ENCODE data around the gene NRARP. TPM values are rescaled to one million over a fixed set of nuclear protein-coding genes. Genes with fewer than 3 reads are reported as not detected.
A peak's percentile ranks its signal among the peaks of the same experiment; 100 is the strongest.
"Not testable (repeated sequence)": the region's sequence is repeated elsewhere in the genome, so short reads cannot be mapped to it uniquely, and the experiment has no call there.

Gene NRARP, protein sequence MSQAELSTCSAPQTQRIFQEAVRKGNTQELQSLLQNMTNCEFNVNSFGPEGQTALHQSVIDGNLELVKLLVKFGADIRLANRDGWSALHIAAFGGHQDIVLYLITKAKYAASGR
- 12.9 and 13.4 TPM in 2 replicates for total RNA-seq

DNA sequence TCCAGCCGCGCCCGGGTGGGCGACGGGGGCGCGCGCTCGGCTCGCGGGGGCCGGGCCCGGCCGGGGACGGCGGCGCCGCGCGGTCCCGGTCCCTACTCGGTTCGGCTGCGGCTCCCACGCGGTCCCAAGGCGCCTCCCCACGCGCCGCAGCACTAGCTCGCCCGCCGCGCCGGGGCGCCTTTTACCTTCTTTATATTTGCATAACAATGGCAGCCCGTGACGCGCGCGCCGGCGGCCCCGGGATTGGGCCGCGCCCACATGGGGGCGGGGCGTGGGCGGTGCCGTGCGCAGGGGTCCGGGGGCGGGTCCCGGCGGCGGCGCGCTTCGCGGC is at the start of gene NRARP:
Gene NRARP (minus strand): TSS at position 154 of the 331 bp plus-strand sequence. CDS start 343 bp downstream, outside the sequence.
- Mint-ChIP-seq H3K4me1 (peaks cover 10% of the 10 kb centered on the region), H3K9me3 (no peaks in the 10 kb centered on the region), H3K27me3 (peaks cover 24% of the 10 kb centered on the region), H3K36me3 (ENCODE audit: low read depth) (peaks cover 3% of the 10 kb centered on the region), H3K4me3 (peak within 1 kb of the TSS; percentile 83), H3K27ac (no peak within 1 kb of the TSS)
- peak; percentile 98 for DNase-seq
- intact Hi-C loops (cut with micrococcal nuclease): loop anchor here (5.0 kb wide), 1 partner anchor 120 kb away; the partner anchor contains the start of genes EXD3 and NOXA1

GRCh38 chr9:137350696-137351584 is 48.9 kb upstream of the NRARP start:
- no peak overlapping the region for H3K27ac Mint-ChIP-seq

GRCh38 chr9:137349471-137350033 is 47.5 kb upstream of the NRARP start:
- H3K27me3 Mint-ChIP-seq: no peaks in the 10 kb centered on the region
- DNase-seq: no peak

More at GRCh38 chr9:137350696-137351584, 48.9 kb upstream of the NRARP start:
- H3K27me3 Mint-ChIP-seq: no peaks in the 10 kb centered on the region
- no peak overlapping the region for H3K4me3 Mint-ChIP-seq
- no peaks in the 10 kb centered on the region for H3K4me1 Mint-ChIP-seq
- intact Hi-C loops (cut with micrococcal nuclease): no loop called here
- peaks cover 3% of the 10 kb centered on the region for H3K9me3 Mint-ChIP-seq
- DNase-seq: no peak
- H3K36me3 Mint-ChIP-seq (ENCODE audit: low read depth): no peaks in the 10 kb centered on the region

DNA sequence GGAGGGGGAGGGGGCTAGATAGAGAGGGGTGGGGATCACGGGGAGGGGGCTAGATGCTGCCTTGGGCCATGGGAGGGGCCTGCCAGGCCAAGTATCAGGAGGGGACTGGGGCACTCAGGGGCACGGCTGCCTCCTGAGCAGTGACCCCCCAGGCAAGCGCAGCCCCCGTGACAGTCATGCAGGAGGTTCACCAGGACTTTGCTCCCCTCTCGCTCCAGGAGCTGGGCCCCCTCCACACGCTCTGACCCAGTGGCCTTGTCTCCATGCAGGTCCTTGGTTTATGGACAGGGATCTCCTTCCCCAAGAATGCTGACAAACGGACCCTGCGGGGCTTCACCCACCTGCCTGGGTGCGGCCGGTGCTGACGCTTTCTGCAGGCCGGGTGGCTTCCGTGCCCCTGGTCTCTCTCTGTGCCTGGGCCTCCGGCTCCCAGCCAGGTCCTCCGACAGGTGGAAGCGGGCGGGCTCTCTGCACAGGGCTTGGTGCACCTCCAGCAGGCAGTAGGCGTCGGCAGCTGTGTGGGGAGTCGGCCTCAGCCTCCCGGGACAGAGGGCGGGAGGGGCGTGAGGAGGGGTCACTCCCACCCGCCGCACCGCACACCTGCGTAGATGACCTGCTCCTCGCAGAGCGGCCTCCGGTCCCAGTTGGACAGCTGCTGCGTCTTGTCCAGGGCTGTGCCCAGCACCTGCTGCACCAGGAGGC is 46.8 kb upstream of the NRARP start:
- intact Hi-C loops (cut with micrococcal nuclease): no loop called here
- peaks cover 3% of the 10 kb centered on the region for H3K9me3 Mint-ChIP-seq
- H3K36me3 Mint-ChIP-seq (ENCODE audit: low read depth): no peaks in the 10 kb centered on the region
- no peaks in the 10 kb centered on the region for H3K27me3 Mint-ChIP-seq
- H3K4me1 Mint-ChIP-seq: no peaks in the 10 kb centered on the region
- H3K27ac Mint-ChIP-seq: no peak overlapping the region
- no peak for DNase-seq
- H3K4me3 Mint-ChIP-seq: no peak overlapping the region

More at GRCh38 chr9:137349471-137350033, 47.5 kb upstream of the NRARP start:
- H3K4me3 Mint-ChIP-seq: no peak overlapping the region
- H3K9me3 Mint-ChIP-seq: peaks cover 3% of the 10 kb centered on the region
- no peaks in the 10 kb centered on the region for H3K36me3 Mint-ChIP-seq (ENCODE audit: low read depth)
- intact Hi-C loops (cut with micrococcal nuclease): no loop called here
- H3K4me1 Mint-ChIP-seq: no peaks in the 10 kb centered on the region
- no peak overlapping the region for H3K27ac Mint-ChIP-seq

DNA sequence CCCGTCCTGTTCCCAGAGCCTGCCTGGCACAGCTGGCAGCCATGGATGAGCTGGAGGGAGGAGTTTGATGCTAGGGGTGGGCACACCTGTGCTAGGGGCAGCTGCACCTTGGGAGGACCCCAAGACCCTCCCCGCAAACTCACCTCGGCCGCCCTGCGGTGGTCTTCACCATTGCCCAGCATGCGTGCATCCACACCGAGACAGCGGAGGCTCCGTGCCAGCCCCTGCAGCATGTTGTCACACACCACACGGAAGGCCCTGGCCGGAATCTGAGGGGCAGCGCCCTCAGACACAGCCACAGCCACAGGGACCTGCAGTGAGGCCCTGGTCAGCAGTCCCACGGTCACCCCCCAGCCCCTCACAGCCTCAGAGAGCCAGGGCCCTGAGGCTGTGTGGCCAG is 45.9 kb upstream of the NRARP start:
- Mint-ChIP-seq H3K27me3 (no peaks in the 10 kb centered on the region), H3K36me3 (ENCODE audit: low read depth) (no peaks in the 10 kb centered on the region), H3K4me3 (no peak overlapping the region), H3K4me1 (no peaks in the 10 kb centered on the region), H3K27ac (no peak overlapping the region), H3K9me3 (peaks cover 3% of the 10 kb centered on the region)
- DNase-seq: no peak
- intact Hi-C loops (cut with micrococcal nuclease): no loop called here

GRCh38 chr9:137342482-137342881 is 40.4 kb upstream of the NRARP start:
- intact Hi-C loops (cut with micrococcal nuclease): no loop called here
- Mint-ChIP-seq H3K36me3 (ENCODE audit: low read depth) (no peaks in the 10 kb centered on the region), H3K27ac (no peak overlapping the region), H3K4me3 (no peak overlapping the region), H3K27me3 (no peaks in the 10 kb centered on the region), H3K4me1 (no peaks in the 10 kb centered on the region), H3K9me3 (peaks cover 3% of the 10 kb centered on the region)
- no peak for DNase-seq

DNA sequence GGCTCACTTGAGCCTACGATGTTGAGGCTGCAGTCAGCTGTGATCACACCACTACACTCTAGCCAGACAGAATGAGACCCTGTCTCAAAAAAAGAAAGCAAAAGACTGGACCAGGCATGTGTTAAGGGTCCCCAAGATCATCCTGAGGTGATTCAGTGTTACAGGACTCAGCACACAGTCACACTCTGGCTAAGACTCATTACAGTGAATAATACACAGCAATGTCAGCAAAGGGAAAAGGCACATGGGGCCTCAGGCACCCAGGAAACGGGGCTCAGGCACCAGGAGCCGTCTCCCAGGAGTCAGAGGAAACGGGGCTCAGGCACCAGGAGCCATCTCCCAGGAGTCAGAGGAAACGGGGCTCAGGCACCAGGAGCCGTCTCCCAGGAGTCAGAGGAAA is 39.2 kb upstream of the NRARP start:
- Mint-ChIP-seq H3K4me1 (no peaks in the 10 kb centered on the region), H3K9me3 (peaks cover 6% of the 10 kb centered on the region)
- intact Hi-C loops (cut with micrococcal nuclease): no loop called here

GRCh38 chr9:137339908-137340462 is 37.9 kb upstream of the NRARP start:
- H3K36me3 Mint-ChIP-seq (ENCODE audit: low read depth); H3K27ac Mint-ChIP-seq; H3K27me3 Mint-ChIP-seq; H3K4me1 Mint-ChIP-seq; H3K4me3 Mint-ChIP-seq; H3K9me3 Mint-ChIP-seq; DNase-seq; intact Hi-C loops (cut with micrococcal nuclease): not testable (repeated sequence)

More for the DNA sequence above, 39.2 kb upstream of the NRARP start:
- H3K36me3 Mint-ChIP-seq (ENCODE audit: low read depth): no peaks in the 10 kb centered on the region
- no peak for DNase-seq
- no peak overlapping the region for H3K4me3 Mint-ChIP-seq
- H3K27me3 Mint-ChIP-seq: no peaks in the 10 kb centered on the region
- no peak overlapping the region for H3K27ac Mint-ChIP-seq

DNA sequence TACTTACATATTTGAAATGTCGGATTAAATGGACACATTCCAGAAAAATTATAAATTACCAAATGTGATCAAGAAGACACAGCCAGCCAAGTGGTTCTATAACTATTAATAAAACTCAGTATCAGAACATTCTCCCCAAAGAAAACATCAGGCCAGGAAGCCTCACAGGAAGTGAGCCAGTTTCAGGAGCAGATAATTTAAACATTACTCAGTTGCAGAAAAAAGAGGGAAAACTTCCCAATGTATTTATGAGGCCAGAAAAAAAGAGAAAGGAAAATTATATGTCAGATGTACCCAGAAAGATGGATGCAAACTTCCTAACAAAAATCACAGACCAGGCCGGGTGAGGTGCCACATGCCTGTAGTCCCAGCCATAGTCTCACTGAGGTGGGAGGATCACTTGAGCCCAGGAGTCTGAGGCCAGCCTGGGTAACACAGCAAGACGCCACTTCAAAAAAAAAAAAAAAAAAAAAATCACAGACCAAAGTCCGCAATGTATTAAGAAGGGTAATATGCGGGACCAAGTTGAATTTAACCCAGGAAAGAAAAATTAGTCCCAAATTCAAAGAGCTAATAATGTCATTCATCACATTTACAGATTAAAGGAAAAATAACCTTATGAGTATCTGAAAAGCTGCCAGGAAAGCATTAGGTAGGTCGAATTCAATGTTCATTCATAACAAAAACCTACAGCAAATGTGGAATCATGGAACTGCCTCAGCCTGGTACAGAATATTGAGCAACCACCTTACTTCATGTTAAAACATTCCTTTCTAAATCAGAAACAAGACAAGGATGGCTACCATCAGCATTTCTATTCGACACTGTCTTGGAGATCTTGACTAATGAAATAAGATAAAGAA is 37.2 kb upstream of the NRARP start:
- DNase-seq: no peak
- H3K4me1 Mint-ChIP-seq: no peaks in the 10 kb centered on the region
- H3K4me3 Mint-ChIP-seq: no peak overlapping the region
- H3K9me3 Mint-ChIP-seq: peaks cover 9% of the 10 kb centered on the region
- intact Hi-C loops (cut with micrococcal nuclease): no loop called here
- no peaks in the 10 kb centered on the region for H3K36me3 Mint-ChIP-seq (ENCODE audit: low read depth)
- no peak overlapping the region for H3K27ac Mint-ChIP-seq
- H3K27me3 Mint-ChIP-seq: no peaks in the 10 kb centered on the region

- Mint-ChIP-seq H3K27me3 (no peaks in the 10 kb centered on the region), H3K4me3 (no peak overlapping the region), H3K27ac (no peak overlapping the region), H3K4me1 (no peaks in the 10 kb centered on the region), H3K9me3 (peaks cover 9% of the 10 kb centered on the region), H3K36me3 (ENCODE audit: low read depth) (no peaks in the 10 kb centered on the region)
- intact Hi-C loops (cut with micrococcal nuclease): no loop called here
- DNase-seq: no peak
These were observed 34.7 kb upstream of the NRARP start for GRCh38 chr9:137336735-137337134.

- H3K4me3 Mint-ChIP-seq: no peak overlapping the region
- H3K9me3 Mint-ChIP-seq: peaks cover 12% of the 10 kb centered on the region
- intact Hi-C loops (cut with micrococcal nuclease): no loop called here
- no peaks in the 10 kb centered on the region for H3K27me3 Mint-ChIP-seq
- DNase-seq: no peak
- H3K36me3 Mint-ChIP-seq (ENCODE audit: low read depth): peaks cover 2% of the 10 kb centered on the region
- H3K4me1 Mint-ChIP-seq: no peaks in the 10 kb centered on the region
- H3K27ac Mint-ChIP-seq: no peak overlapping the region
These were observed 31.1 kb upstream of the NRARP start for GRCh38 chr9:137333016-137333671.

DNA sequence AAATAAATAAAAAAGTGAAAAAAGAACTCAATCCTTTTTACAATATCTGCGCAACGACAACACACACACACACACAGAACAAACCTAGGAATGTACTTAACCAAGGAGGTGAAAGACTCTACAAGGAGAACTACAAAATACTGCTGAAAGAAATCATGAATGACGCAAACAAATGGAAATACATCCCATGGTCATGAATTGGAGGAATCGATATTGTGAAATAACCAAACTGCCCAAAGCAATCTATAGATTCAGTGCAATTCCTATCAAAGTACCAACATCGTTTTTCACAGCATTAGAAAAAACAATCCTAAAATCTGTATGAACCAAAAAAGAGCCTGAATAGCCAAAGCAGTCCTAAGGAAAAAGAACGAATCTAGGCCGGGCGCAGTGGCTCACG is 29.9 kb upstream of the NRARP start:
- Mint-ChIP-seq H3K4me3 (no peak overlapping the region), H3K4me1 (peaks cover 2% of the 10 kb centered on the region), H3K27ac (no peak overlapping the region), H3K9me3 (peaks cover 20% of the 10 kb centered on the region), H3K27me3 (no peaks in the 10 kb centered on the region), H3K36me3 (ENCODE audit: low read depth) (peaks cover 3% of the 10 kb centered on the region)
- intact Hi-C loops (cut with micrococcal nuclease): no loop called here
- DNase-seq: no peak
